ENCODE data around the gene OR4D6. TPM values are rescaled to one million over a fixed set of nuclear protein-coding genes. Genes with fewer than 3 reads are reported as not detected.

Gene OR4D6
- total and polyA plus RNA-seq, 4 donors = not detected

GRCh38 chr11:59413646-59414045 lies 43.1 kb upstream of the OR4D6 start:
- Histone ChIP-seq H3K9ac (ENCODE audit: low read depth in 1 of 2, low read length in 2 of 2) (no peak overlapping the region), H3K27ac (ENCODE audit: low read depth in 1 of 2, low read length in 2 of 2) (no peak overlapping the region), H3K9me3 (ENCODE audit: control insufficient read depth in 4 of 4, low read length in 3 of 4) (no peaks in the 10 kb centered on the region), H3K4me1 (ENCODE audit: control insufficient read depth in 4 of 4, insufficient read depth in 4 of 4, low read length in 3 of 4) (no peaks in the 10 kb centered on the region), H3K36me3 (ENCODE audit: control insufficient read depth in 4 of 4, insufficient read depth in 3 of 4, low read depth in 1 of 4, low read length in 3 of 4) (no peaks in the 10 kb centered on the region), H3K4me3 (ENCODE audit: low read depth in 1 of 3, low read length in 3 of 3) (no peak overlapping the region), H3K27me3 (ENCODE audit: control insufficient read depth in 4 of 4, insufficient read depth in 4 of 4, low read length in 3 of 4) (no peaks in the 10 kb centered on the region)
- 66% methylated on average over 2 of the region's 2 CpGs for WGBS
- TF ChIP-seq FOXA1 (IDR thresholded peaks at IDR 0.05) (no peak), HNF4A (conservative IDR thresholded peaks at IDR 0.05) (no peak), REST (IDR thresholded peaks at IDR 0.05) (no peak), EGR1 (IDR thresholded peaks at IDR 0.05; ENCODE audit: low read depth in 2 of 2) (no peak), RXRA (IDR thresholded peaks at IDR 0.05) (no peak), TAF1 (conservative IDR thresholded peaks at IDR 0.05) (no peak), ZBTB33 (IDR thresholded peaks at IDR 0.05) (no peak)
- no peak for DNase-seq (ENCODE audit: low spot score)

GRCh38 chr11:59415111-59415510 lies 41.6 kb upstream of the OR4D6 start:
- DNase-seq (ENCODE audit: low spot score) = no peak
- H3K9me3 ChIP-seq (ENCODE audit: control insufficient read depth in 4 of 4, low read length in 3 of 4) = no peaks in the 10 kb centered on the region
- H3K9ac ChIP-seq (ENCODE audit: low read depth in 1 of 2, low read length in 2 of 2) = no peak overlapping the region
- no peaks in the 10 kb centered on the region for H3K36me3 ChIP-seq (ENCODE audit: control insufficient read depth in 4 of 4, insufficient read depth in 3 of 4, low read depth in 1 of 4, low read length in 3 of 4)
- TF ChIP-seq REST (IDR thresholded peaks at IDR 0.05) (no peak), RAD21 (IDR thresholded peaks at IDR 0.05) (no peak), EGR1 (IDR thresholded peaks at IDR 0.05; ENCODE audit: low read depth in 2 of 2) (no peak), FOXA2 (IDR thresholded peaks at IDR 0.05) (no peak), CTCF (IDR thresholded peaks at IDR 0.05; ENCODE audit: low read depth, low read length, missing input control) (no peak), GABPA (IDR thresholded peaks at IDR 0.05 in 1 of 2, conservative IDR thresholded peaks at IDR 0.05 in 1 of 2) (no peak), RXRA (IDR thresholded peaks at IDR 0.05) (no peak), YY1 (IDR thresholded peaks at IDR 0.05) (no peak), HNF4G (IDR thresholded peaks at IDR 0.05) (no peak), ZBTB33 (IDR thresholded peaks at IDR 0.05) (no peak), MAX (IDR thresholded peaks at IDR 0.05) (no peak), TAF1 (conservative IDR thresholded peaks at IDR 0.05) (no peak), FOXA1 (IDR thresholded peaks at IDR 0.05) (no peak), HNF4A (conservative IDR thresholded peaks at IDR 0.05) (no peak), ATF3 (IDR thresholded peaks at IDR 0.05) (no peak), NR2F2 (IDR thresholded peaks at IDR 0.05) (no peak)
- H3K27me3 ChIP-seq (ENCODE audit: control insufficient read depth in 4 of 4, insufficient read depth in 4 of 4, low read length in 3 of 4) = no peaks in the 10 kb centered on the region
- no peak overlapping the region for H3K4me3 ChIP-seq (ENCODE audit: low read depth in 1 of 3, low read length in 3 of 3)
- H3K27ac ChIP-seq (ENCODE audit: low read depth in 1 of 2, low read length in 2 of 2) = no peak overlapping the region
- WGBS = 89% methylated on average over 1 of the region's 1 CpG
- H3K4me1 ChIP-seq (ENCODE audit: control insufficient read depth in 4 of 4, insufficient read depth in 4 of 4, low read length in 3 of 4) = no peaks in the 10 kb centered on the region

Data from liver (tissue), 9 donors.